CD4-positive, alpha-beta T cell (primary cell): ENCODE results near the gene CROCC. TPM values are rescaled to one million over a fixed set of nuclear protein-coding genes. Genes with fewer than 3 reads are reported as not detected.
"Not testable (repeated sequence)": the region's sequence is repeated elsewhere in the genome, so short reads cannot be mapped to it uniquely, and the experiment has no call there.

Experiments used
- ATAC-seq: fragments of 200-7000 bp; cut with Tn5 transposase; one replicate; pipeline ENCODE4 v1.10.0; 2022; ENCODE audit warnings: mild to moderate bottlenecking; ENCODE audit not compliant: poor library complexity
- CTCF ChIA-PET: fragments of 350-600 bp; sonication (Branson Sonifier 250); formaldehyde crosslinking; loops from one replicate; lab custom pipeline; 2021; ENCODE audit warnings: antibody characterized with exemption, inconsistent platforms; lab: Charles Lee
- POLR2A ChIA-PET: fragments of 350-600 bp; sonication (Branson Sonifier 250); formaldehyde crosslinking; loops from one replicate; lab custom pipeline; 2021; ENCODE audit warnings: antibody characterized with exemption, inconsistent platforms; lab: Charles Lee
- DNase-seq, 14 experiments: peaks; one replicate each; pipeline ENCODE4 v3.0.0-alpha.2; 2013 to 2020; ENCODE audit warnings: mixed read lengths in 2 of 14
- H3K27ac ChIP-seq, 2 donors: one replicate each; pipeline versions ENCODE4 v1.5.1 to v1.7.0; 2013; ENCODE audit warnings: low read length in 2 of 2, low read depth in 1 of 2, mild to moderate bottlenecking in 1 of 2
- H3K27me3 ChIP-seq, 2 experiments: 1 replicate in 1 of 2; 2 replicates in 1 of 2; pipeline versions ENCODE4 v1.6.1 to v1.7.0; 2013; ENCODE audit warnings: low read length in 2 of 2, control low read depth in 1 of 2, mild to moderate bottlenecking in 1 of 2, moderate library complexity in 1 of 2; ENCODE audit not compliant: insufficient read depth in 2 of 2, control insufficient read depth in 1 of 2
- H3K36me3 ChIP-seq: one replicate; pipeline ENCODE4 v1.6.1; 2013; ENCODE audit warnings: low read length, control low read depth; ENCODE audit not compliant: insufficient read depth
- H3K4me1 ChIP-seq: one replicate; pipeline ENCODE4 v1.6.1; 2013; ENCODE audit warnings: low read length, control low read depth; ENCODE audit not compliant: insufficient read depth
- H3K4me3 ChIP-seq: one replicate; pipeline ENCODE4 v1.5.1; 2013; ENCODE audit warnings: mild to moderate bottlenecking, low read length, moderate library complexity
- H3K9me3 ChIP-seq, 2 experiments: 1 replicate in 1 of 2; 2 replicates in 1 of 2; pipeline versions ENCODE4 v1.6.1 to v1.7.0; 2013; ENCODE audit warnings: low read length in 2 of 2, mild to moderate bottlenecking in 2 of 2, control low read depth in 1 of 2, moderate library complexity in 1 of 2; ENCODE audit not compliant: control insufficient read depth in 1 of 2, insufficient read depth in 1 of 2
- H3K27ac Mint-ChIP-seq: one replicate; pipeline ENCODE4 v1.8.0; 2020; ENCODE audit warnings: mixed read lengths
- H3K27me3 Mint-ChIP-seq: one replicate; pipeline ENCODE4 v1.8.0; 2021; ENCODE audit warnings: mixed read lengths
- H3K36me3 Mint-ChIP-seq: one replicate; pipeline ENCODE4 v1.8.0; 2021; ENCODE audit warnings: low read depth, mixed read lengths
- H3K4me1 Mint-ChIP-seq: one replicate; pipeline ENCODE4 v1.8.0; 2021; ENCODE audit warnings: low read depth, mixed read lengths
- H3K4me3 Mint-ChIP-seq: one replicate; pipeline ENCODE4 v1.8.0; 2020; ENCODE audit warnings: mild to moderate bottlenecking, mixed read lengths
- H3K9me3 Mint-ChIP-seq: one replicate; pipeline ENCODE4 v1.8.0; 2020; ENCODE audit warnings: mixed read lengths
- CTCF ChIP-seq: fragments of 200-600 bp; IDR thresholded peaks from one replicate; pipeline ENCODE4 v1.8.0; 2022; ENCODE audit warnings: antibody characterized with exemption, mild to moderate bottlenecking
- intact Hi-C, 2 experiments: fragments of 100-400 bp; cut with DNase I in 1 of 2; cut with micrococcal nuclease in 1 of 2; formaldehyde crosslinking; loops; one replicate each; pipeline versions ENCODE4 v1.15.1 to v1.9.0; 2023 to 2025; cut with DNase I, micrococcal nuclease
- total RNA-seq, 174 experiments: library from RNA in 2 of 174; stranded (reverse) in 2 of 174; gene quantifications; one replicate each; pipeline ENCODE4 v1.2.3 and lab custom pipeline; 2021 to 2026

Gene CROCC
- total RNA-seq, 2 experiments from 2014 or later = 47.4 to 49.7 TPM

GRCh38 chr1:16882986-16883385 is 38.7 kb upstream of the CROCC start:
- no peak for ATAC-seq

GRCh38 chr1:16884487-16884886 is 37.2 kb upstream of the CROCC start:
- H3K9me3 ChIP-seq, H3K27ac ChIP-seq, CTCF ChIA-PET, intact Hi-C loops, POLR2A ChIA-PET, H3K4me3 Mint-ChIP-seq, DNase-seq, ATAC-seq, H3K36me3 Mint-ChIP-seq, H3K9me3 Mint-ChIP-seq, H3K4me1 ChIP-seq, H3K4me3 ChIP-seq, H3K27ac Mint-ChIP-seq, H3K27me3 ChIP-seq, H3K36me3 ChIP-seq: not testable (repeated sequence)
- Mint-ChIP-seq H3K4me1 (peaks cover 13% of the 10 kb centered on the region), H3K27me3 (peaks cover 26% of the 10 kb centered on the region)

More at GRCh38 chr1:16882986-16883385, 38.7 kb upstream of the CROCC start:
- ChIA-PET POLR2A (no interaction called here), CTCF (interaction anchor here (0.6 kb wide), 1 partner anchor 16 kb away, joined by 3 read pairs; no protein-coding TSS in a partner anchor)
- Histone ChIP-seq H3K36me3 (no peaks in the 10 kb centered on the region), H3K4me3 (no peak overlapping the region), H3K27ac (no peak overlapping the region), H3K27me3 (no peaks in the 10 kb centered on the region), H3K9me3 (no peaks in the 10 kb centered on the region), H3K4me1 (no peaks in the 10 kb centered on the region)
- peaks cover under 1% of the 10 kb centered on the region for H3K4me1 Mint-ChIP-seq
- no peak overlapping the region for H3K27ac Mint-ChIP-seq
- H3K4me3 Mint-ChIP-seq = no peak overlapping the region
- H3K9me3 Mint-ChIP-seq = no peaks in the 10 kb centered on the region
- intact Hi-C loops = no loop called here
- TF ChIP-seq CTCF = no peak
- no peak for DNase-seq
- H3K27me3 Mint-ChIP-seq = peaks cover 30% of the 10 kb centered on the region
- no peaks in the 10 kb centered on the region for H3K36me3 Mint-ChIP-seq

GRCh38 chr1:16886860-16887605 is 34.7 kb upstream of the CROCC start:
- ATAC-seq (no peak), DNase-seq (peak in 1 of 14 experiments; percentile 16)
- H3K4me1 Mint-ChIP-seq = peaks cover 27% of the 10 kb centered on the region
- no peaks in the 10 kb centered on the region for H3K9me3 Mint-ChIP-seq
- intact Hi-C loops = no loop called here
- Histone ChIP-seq H3K36me3 (no peaks in the 10 kb centered on the region), H3K4me3 (no peak overlapping the region), H3K9me3 (no peaks in the 10 kb centered on the region), H3K27ac (no peak overlapping the region), H3K4me1 (peaks cover 16% of the 10 kb centered on the region), H3K27me3 (no peaks in the 10 kb centered on the region)
- H3K27me3 Mint-ChIP-seq = peaks cover 11% of the 10 kb centered on the region
- no peak overlapping the region for H3K4me3 Mint-ChIP-seq
- peaks cover 4% of the 10 kb centered on the region for H3K36me3 Mint-ChIP-seq
- H3K27ac Mint-ChIP-seq = no peak overlapping the region
- ChIA-PET CTCF (no interaction called here), POLR2A (interaction anchor here (4.0 kb wide), 1 partner anchor 17 kb away, joined by 65 read pairs; no protein-coding TSS in a partner anchor)
- no peak for TF ChIP-seq CTCF
